Lower leg skin (tissue), 4 donors: Measurements from ENCODE around the gene HDAC4. TPM values are rescaled to one million over a fixed set of nuclear protein-coding genes. Genes with fewer than 3 reads are reported as not detected.

Experiments
- DNase-seq, 2 donors: peaks; one replicate each; pipeline ENCODE4 v3.0.0-alpha.2; 2019; ENCODE audit warnings: low spot score in 2 of 2
- H3K4me3 ChIP-seq: fragments of 200-600 bp; sonication (generic); 2 replicates; pipeline ENCODE4 v1.5.1; 2017; ENCODE audit warnings: mild to moderate bottlenecking, low read depth; ENCODE audit not compliant: poor library complexity, severe bottlenecking
- POLR2A ChIP-seq, 2 donors: fragments of 450-650 bp; IDR thresholded peaks; one replicate each; pipeline ENCODE4 v1.6.1; 2016 to 2017; ENCODE audit warnings: antibody characterized with exemption in 2 of 2, mild to moderate bottlenecking in 1 of 2, moderate library complexity in 1 of 2
- WGBS, 2 donors: methylation state at CpG; one replicate each; pipeline ENCODE4 v1.1.5; 2018; 5-methylcytosine and 5-hydroxymethylcytosine counted together
- intact Hi-C: fragments of 100-400 bp; cut with DNase I; formaldehyde crosslinking; loops from one replicate; pipeline ENCODE4 v1.15.0; 2023; ENCODE audit warnings: low total_unique reads
- total RNA-seq, 4 donors: library from RNA; depleted of rRNA; stranded (reverse); fragments of >200 nt; gene quantifications; one replicate each; pipeline ENCODE4 v1.1.0, GENCODE V29; 2016
- TF ChIP-seq, protein P1 (sequence below), 3 donors: fragments of 450-650 bp; IDR thresholded peaks; one replicate each; pipeline ENCODE4 v1.5.1; 2016; ENCODE audit warnings: antibody characterized with exemption in 3 of 3, mild to moderate bottlenecking in 3 of 3, moderate library complexity in 2 of 3

The HDAC4 gene
- total RNA-seq, 4 donors from 2014 or later = 27.4 to 85.5 (median 57.9) TPM

DNA sequence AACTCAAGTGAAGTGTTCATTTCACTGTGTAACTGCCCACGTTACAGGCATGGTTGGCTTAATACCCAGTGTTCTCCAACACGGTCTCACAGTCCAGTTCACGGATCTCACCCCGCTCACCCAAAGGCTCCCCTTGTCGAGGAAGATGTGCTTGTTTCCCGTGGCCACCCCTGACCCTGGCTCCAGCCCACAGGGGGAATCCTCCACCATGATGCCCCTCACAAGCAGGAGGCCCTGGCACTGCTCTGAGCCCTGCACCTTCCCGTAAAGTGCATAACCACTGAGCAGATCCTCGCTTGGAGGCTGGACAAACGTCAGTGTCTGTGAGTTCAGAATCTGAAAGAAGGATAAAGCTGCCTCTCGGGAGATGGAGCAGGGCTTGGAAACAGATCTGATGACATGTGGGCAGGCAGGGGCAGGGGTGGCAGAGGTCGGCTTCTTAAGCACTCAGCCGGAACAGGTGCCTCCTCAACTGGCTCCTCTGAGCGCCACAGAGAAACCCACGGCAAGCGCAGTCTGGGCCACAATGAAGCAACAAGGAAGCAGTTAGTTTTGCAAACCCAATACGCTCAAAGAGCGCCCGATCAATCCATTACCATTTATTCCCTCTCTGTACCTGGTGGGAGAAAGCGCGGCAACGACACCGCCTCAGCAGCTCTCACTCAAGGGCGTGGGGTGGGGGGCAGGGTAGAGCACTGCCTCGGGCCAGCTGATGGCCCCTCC lies 17.6 kb downstream of the HDAC4 start:
- DNase-seq = no peak
- intact Hi-C loops = loop anchor here (5.0 kb wide), 1 partner anchor 761 kb away; no protein-coding TSS in a partner anchor
- H3K4me3 ChIP-seq = no peak overlapping the region
- WGBS, 2 donors = 90 to 92% methylated on average over 24 of the region's 24 CpGs
- TF ChIP-seq, protein P1, sequence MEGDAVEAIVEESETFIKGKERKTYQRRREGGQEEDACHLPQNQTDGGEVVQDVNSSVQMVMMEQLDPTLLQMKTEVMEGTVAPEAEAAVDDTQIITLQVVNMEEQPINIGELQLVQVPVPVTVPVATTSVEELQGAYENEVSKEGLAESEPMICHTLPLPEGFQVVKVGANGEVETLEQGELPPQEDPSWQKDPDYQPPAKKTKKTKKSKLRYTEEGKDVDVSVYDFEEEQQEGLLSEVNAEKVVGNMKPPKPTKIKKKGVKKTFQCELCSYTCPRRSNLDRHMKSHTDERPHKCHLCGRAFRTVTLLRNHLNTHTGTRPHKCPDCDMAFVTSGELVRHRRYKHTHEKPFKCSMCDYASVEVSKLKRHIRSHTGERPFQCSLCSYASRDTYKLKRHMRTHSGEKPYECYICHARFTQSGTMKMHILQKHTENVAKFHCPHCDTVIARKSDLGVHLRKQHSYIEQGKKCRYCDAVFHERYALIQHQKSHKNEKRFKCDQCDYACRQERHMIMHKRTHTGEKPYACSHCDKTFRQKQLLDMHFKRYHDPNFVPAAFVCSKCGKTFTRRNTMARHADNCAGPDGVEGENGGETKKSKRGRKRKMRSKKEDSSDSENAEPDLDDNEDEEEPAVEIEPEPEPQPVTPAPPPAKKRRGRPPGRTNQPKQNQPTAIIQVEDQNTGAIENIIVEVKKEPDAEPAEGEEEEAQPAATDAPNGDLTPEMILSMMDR (IDR thresholded peaks at IDR 0.05) = no peak
- no peak for TF ChIP-seq POLR2A (IDR thresholded peaks at IDR 0.05)

DNA sequence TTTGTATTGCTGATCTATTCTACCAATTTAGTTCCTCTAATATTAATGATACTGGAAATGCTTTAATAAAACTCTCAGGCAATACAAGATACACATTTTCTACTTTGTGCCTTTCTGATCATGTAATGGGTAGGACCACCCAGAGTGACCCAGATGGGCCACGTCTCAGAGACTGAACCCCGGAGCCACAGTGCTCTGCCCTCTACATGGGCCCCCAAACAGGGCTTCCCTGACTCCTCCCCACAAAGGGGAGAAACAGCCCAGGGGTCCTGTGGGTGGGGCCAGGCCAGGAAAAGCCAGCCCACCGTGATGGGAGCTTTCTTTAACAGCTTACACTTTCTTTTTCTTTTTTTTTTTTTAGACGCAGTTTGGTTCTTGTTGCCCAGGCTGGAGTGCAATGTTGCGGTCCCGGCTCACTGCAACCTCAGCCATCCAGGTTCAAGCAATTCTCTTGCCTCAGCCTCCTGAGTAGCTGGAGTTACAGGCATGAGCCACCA lies 18.4 kb downstream of the HDAC4 start:
- WGBS, 2 donors = 71 to 82% methylated on average over 6 of the region's 6 CpGs
- intact Hi-C loops = loop anchor here (5.0 kb wide), 1 partner anchor 760 kb away; no protein-coding TSS in a partner anchor

DNA sequence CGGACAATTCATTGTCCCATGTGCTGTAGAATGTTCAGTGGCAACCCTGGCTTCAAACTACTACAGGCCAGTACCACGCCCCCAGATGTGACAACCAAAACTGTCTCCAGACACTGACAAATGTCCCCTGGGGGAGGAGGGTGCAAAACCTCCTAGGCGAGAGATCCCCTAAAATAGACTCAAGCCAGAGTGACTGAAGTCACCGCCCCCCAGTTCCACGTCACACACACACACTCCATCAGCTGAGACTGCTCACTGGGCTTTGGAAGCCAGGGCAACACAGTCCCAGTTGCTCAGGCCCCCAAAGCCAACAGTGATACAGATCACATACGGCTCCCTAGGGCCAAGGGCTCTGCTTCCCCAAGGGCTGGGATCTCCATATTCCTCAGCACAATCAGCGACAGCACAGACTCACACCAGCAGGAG lies 19.1 kb downstream of the HDAC4 start:
- TF ChIP-seq, protein P1 (IDR thresholded peaks at IDR 0.05) = no peak
- TF ChIP-seq POLR2A (IDR thresholded peaks at IDR 0.05) = no peak
- no peak for DNase-seq
- no peak overlapping the region for H3K4me3 ChIP-seq
- intact Hi-C loops = loop anchor here (5.0 kb wide), 1 partner anchor 759 kb away; no protein-coding TSS in a partner anchor
- WGBS, 2 donors = 82 to 85% methylated on average over 7 of the region's 7 CpGs

More for the DNA sequence above, 18.4 kb downstream of the HDAC4 start:
- TF ChIP-seq, protein P1 (IDR thresholded peaks at IDR 0.05) = no peak
- no peak for TF ChIP-seq POLR2A (IDR thresholded peaks at IDR 0.05)
- no peak for DNase-seq
- H3K4me3 ChIP-seq = no peak overlapping the region

DNA sequence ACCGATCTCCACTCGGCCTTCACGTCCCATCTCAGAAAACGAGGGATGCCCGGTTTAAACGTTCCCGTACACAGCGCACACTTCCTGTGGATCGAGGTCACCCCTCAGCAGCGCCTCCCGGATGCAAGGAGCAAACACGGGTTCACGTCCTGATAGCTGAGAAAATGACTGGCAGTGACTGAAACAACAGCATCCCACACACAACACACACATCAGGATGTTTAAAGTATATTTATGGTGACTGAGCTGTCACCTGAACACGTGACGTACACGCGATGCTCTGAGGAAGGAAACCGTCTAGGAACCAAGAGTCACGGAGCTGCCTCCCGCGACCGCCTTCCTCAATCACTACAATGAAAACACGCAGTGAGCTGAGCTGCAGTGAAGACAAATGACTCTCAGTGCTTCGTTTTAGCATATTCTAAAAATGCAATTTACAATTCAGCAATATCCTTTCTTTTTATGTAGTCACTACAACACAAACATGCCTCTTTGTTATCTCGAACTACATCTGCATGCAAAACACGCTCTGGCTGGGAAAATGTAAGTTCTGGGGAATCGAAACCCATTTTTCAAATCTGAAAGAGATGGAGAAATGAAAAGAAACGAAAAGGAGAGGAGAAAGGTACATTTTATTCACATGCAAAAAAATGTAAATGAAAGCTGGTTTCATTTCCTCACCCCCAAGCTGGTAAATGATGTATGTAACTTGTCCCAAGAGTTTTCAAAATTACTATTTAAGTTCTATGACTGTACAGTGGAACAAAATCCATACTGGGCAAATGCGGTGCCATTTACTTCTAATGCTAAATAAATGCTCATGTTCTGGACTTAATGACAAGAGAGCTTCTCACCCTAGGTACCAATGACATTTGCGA lies 19.8 kb downstream of the HDAC4 start:
- H3K4me3 ChIP-seq = no peak overlapping the region
- intact Hi-C loops = loop anchor here (5.0 kb wide), 1 partner anchor 759 kb away; no protein-coding TSS in a partner anchor
- no peak for TF ChIP-seq POLR2A (IDR thresholded peaks at IDR 0.05)
- TF ChIP-seq, protein P1 (IDR thresholded peaks at IDR 0.05) = no peak
- 68 to 81% methylated on average over 30 of the region's 30 CpGs for WGBS, 2 donors
- peak in 1 of 2 donors; percentile 84 for DNase-seq

DNA sequence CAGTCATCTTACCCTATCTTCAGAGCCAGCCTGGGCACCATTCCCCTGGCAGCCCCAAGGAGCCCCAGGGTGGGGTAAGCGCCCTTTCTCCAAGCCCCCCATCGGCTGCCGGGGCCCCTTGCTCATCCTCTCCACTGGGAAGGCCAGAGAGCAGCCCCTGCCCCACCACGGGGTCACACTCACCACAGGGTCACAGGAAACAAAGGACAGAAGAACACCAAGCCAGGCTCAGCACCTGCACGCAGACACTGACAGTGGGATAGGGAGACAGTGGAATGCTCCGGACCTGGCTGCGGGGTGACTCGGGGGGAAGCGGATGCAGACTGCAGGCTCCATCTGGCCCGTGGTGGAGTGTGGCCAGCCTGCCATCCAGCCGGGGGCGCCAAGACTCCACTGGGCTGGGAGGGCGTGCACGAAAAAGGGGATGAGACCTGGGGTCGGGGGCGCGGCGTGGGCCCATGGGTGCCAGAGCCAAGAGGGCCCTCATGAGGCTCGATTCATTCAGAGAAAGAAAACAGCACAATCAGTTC lies 21.1 kb downstream of the HDAC4 start:
- 91 to 93% methylated on average over 18 to 19 of the region's 19 CpGs for WGBS, 2 donors
- DNase-seq = peak in 1 of 2 donors; percentile 83
- intact Hi-C loops = loop anchor here (5.0 kb wide), 1 partner anchor 757 kb away; no protein-coding TSS in a partner anchor
- TF ChIP-seq POLR2A (IDR thresholded peaks at IDR 0.05) = no peak
- TF ChIP-seq, protein P1 (IDR thresholded peaks at IDR 0.05) = no peak
- H3K4me3 ChIP-seq = no peak overlapping the region
